Stimulated activated CD8-positive, alpha-beta memory T cell treated with anti-CD3 and anti-CD28 coated beads, Interleukin-15, amount 100 ng/mL, for 1 hour (primary cell): ENCODE results near the gene NTHL1.

Experiments used
- DNase-seq: peaks from one replicate; pipeline ENCODE4 v3.0.0-alpha.2; 2020; ENCODE audit warnings: low read depth

NTHL1 gene

DNA sequence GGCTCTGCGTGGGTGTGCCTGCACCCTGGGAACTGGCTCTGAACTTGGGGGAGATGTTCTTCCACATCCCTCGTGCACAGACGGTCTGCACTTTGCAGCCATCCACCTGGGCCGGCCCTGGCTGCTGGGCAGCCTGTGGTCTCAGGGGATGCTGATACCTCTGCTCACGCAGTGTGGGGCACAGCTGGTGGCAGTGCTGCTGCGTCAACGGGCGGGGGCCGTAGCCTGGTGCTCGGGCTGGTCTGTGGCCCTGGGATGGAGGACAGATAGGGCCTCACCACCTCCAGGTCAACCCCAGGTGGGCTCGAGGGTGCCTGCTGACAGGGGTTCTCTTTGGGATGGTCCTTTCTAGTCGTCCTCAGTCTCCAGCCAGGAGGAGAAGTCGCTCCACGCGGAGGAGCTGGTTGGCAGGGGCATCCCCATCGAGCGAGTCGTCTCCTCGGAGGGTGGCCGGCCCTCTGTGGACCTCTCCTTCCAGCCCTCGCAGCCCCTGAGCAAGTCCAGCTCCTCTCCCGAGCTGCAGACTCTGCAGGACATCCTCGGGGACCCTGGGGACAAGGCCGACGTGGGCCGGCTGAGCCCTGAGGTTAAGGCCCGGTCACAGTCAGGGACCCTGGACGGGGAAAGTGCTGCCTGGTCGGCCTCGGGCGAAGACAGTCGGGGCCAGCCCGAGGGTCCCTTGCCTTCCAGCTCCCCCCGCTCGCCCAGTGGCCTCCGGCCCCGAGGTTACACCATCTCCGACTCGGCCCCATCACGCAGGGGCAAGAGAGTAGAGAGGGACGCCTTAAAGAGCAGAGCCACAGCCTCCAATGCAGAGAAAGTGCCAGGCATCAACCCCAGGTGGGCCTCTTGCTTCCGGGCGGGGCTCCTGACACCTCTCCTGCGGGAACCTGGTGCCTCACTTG, 36.5 kb upstream of the NTHL1 start:
- no peak for DNase-seq

GRCh38 chr16:2083409-2083808, 35.8 kb upstream of the NTHL1 start:
- no peak for DNase-seq

DNA sequence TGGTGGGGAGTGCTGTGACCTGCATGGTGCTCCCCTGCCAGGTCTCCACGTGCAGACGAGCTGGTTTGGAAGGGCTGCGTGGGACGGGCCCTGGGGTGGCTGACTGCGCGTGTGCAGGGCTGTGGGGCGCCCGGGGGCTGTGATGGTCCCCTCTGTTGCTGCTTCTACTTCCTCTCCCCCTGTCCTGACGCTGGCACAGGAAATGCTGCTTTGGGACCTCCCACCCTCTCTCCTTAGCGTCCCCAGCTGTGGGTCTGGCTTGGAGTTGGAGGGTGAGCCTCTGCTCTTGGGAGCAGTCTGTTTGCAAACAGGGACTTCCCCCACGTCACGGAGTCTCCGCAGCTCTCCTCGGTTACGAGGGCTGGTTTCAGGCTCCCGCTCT, 35.3 kb upstream of the NTHL1 start:
- DNase-seq, result no peak

- no peak for DNase-seq
These were observed 34.7 kb upstream of the NTHL1 start for GRCh38 chr16:2082171-2082982.

DNA sequence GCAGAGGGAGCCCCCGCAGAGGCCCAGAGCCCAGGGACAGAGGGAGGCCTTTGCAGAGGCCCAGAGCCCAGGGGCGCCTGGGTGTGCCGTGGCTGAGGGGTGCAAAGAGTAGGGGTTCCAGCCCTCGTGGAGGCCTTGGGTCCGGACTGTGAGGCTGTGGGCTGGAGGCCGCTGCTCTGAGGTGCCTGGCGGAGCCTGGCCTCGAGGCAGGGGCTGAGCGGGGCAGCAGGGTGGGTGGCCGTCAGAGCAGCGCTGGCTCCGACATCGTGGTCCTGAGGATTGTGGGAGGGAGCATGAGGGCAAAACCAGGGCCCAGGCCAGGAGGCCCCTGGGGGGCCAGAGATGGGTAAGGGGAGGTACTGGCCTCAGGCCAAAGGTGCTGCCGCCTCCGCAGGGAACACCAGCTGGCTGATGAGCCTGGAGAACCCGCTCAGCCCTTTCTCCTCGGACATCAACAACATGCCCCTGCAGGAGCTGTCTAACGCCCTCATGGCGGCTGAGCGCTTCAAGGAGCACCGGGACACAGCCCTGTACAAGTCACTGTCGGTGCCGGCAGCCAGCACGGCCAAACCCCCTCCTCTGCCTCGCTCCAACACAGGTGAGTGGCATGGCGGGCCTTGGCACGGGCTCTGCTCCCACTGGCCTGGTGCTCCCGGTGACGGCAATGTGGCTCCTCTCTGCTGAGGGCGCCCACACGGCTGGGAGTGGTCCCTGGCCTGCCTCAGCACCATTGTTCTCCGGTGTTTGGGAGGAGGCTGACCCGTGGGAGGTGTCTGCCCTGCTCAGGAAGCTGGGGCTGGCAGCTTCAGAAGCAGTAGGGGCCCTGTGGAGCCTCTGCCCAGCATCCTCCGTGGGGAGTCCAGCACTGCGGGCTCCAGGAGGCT, 33.8 kb upstream of the NTHL1 start:
- no peak for DNase-seq

DNA sequence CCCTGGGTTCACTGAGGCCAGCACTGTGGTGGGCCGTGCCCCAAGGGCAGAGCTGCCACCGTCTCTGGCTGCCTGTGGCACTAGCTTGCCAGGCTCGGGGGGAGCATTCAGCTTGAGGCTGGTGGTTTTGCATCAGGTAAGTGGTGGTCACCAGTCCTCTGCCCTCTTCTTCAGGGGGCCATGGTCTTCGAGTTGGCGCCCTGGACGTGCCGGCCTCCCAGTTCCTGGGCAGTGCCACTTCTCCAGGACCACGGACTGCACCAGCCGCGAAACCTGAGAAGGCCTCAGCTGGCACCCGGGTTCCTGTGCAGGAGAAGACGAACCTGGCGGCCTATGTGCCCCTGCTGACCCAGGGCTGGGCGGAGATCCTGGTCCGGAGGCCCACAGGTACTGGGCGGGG, 32.4 kb upstream of the NTHL1 start:
- no peak for DNase-seq

- DNase-seq, result no peak
These were observed 31.7 kb upstream of the NTHL1 start for GRCh38 chr16:2079311-2079800.

- no peak for DNase-seq
These were observed 31.1 kb upstream of the NTHL1 start for GRCh38 chr16:2078691-2079090.

GRCh38 chr16:2078096-2078495, 30.5 kb upstream of the NTHL1 start:
- DNase-seq, result no peak

GRCh38 chr16:2077696-2078095, 30.1 kb upstream of the NTHL1 start:
- no peak for DNase-seq

DNA sequence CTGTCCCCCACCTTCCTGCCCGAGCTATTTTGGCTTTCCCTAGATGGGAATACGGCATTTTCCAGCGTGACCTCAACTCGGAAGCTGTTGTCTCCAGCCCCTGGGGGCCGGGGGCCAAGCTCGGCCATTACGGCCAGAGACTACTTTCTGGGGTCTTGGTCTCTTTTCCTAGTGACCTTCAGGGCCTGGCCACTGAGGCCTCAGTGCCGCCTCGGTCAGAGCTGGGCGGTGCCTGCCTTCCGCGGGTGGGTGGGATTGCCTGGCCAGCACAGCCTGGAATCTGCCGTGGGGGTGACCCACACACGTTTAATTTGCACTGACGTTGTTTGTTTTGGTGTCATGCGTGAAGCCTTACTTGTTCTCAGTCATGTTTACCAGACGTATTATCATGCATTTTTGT, 29.4 kb upstream of the NTHL1 start:
- no peak for DNase-seq

GRCh38 chr16:2076072-2076865, 28.6 kb upstream of the NTHL1 start:
- no peak for DNase-seq

DNA sequence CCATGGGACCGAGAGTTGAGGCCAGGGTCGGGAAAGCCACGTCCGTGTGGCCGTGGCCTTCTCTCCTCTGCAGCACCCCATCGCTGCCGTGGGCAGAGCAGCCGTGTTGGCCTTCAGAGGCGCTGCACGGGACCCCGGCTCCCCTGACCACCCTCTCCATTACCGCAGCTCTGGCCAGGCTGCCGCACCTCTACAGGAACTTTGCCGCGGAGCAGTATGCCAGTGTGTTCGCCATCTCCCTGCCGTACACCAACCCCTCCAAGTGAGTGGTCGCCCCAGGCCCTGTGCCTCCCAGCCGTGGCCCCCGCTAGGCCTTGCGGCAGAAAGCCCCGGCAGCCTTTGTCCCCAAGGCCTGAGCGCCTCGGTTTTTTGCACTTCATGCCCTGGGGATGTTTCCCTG, 28.0 kb upstream of the NTHL1 start:
- no peak for DNase-seq

- DNase-seq, result no peak
These were observed 26.4 kb upstream of the NTHL1 start for GRCh38 chr16:2074071-2074470.

DNA sequence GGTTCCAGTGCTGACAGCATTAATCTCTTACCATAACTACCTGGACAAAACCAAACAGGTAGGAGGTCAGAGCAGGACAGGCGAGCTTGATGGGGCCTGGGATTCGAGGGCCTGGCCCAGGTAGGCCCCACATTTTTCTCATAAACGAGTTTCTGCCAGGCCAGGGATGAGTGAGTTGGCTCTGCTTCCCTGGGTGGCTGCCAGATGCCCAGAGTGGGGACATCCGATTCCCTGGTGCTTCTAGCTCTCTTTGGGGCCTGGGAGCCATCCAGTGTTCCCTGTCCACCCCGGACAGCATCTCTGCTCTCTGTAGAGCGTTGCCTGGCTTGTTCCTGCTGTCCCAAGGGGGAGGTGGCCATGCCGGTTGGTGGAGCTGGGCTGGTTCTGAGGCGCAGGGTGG, 25.3 kb upstream of the NTHL1 start:
- DNase-seq, result no peak

DNA sequence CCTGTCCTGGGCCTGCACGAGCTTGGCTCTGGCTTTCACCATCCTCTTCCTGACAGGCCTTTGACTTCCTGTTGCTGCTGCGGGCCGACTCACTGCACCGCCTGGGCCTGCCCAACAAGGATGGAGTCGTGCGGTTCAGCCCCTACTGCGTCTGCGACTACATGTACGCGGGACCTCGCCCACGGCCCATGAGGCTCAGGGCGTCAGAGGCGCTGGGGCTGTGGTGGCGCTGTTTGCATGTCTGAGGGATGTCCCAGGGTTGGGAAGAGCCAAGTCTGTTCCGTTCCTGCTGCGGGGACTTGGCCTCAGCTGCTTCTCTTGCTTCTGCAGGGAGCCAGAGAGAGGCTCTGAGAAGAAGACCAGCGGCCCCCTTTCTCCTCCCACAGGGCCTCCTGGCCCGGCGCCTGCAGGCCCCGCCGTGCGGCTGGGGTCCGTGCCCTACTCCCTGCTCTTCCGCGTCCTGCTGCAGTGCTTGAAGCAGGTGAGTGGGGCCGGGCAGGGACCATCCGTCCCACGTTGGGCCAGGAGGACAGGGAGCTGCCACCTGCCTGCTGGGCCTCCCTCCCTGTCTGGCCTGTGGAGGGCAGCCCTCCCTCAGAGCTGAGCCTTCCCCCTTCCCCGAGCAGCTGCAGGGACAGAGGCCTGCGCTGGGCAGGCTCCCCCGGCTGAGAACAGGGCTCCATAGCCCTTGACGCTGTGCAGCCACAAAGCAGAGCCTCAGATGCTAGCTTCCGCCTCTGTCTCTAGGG, 24.0 kb upstream of the NTHL1 start:
- no peak for DNase-seq

DNA sequence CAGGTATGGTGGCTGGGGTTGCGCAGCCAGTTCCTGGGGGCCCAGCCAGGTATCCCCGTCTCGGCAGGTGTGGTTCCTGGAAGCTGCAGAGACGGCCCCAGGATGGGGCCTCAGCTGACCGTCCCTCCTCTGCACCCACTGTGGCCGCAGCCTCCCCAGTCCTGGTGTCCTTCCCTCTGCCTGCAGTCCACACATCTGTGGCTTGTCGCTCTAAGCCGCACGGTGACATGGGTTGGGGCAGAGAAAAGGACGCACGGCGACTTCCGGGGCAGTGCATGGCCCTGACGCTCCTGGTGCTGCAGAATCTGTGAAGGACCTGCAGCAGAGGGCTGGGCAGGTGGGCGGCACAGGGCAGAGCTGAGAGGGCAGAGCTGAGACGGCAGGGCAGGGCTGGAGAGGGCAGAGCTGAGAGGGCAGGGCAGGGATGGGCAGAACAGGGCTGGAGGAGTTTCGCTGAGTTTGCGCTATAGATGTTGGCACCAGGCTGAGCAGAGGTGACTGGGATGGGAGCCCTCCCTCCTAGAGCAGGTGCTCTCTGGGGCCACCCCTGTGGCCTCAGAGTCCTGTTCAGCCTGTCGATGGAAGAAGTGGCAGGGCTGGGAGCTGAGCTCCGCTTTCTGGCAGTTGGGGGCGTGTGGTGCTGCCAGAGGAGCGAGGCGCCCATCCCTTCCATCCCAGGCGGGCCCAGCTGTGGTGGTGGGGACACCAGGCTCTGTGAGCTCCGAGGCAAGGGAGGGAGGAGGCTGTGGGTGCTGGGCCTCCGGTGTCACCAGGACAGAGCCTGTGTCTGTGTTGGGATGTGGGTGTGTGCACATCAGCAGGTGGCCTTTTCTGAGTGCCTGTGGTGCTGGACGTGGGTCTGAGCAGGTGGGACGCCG, 23.2 kb upstream of the NTHL1 start:
- no peak for DNase-seq

- no peak for DNase-seq
These were observed 18.5 kb upstream of the NTHL1 start for GRCh38 chr16:2066139-2066538.

GRCh38 chr16:2064368-2064945, 16.8 kb upstream of the NTHL1 start:
- no peak for DNase-seq
